Naive B cell (primary cell): ENCODE measurements around the gene NFASC. TPM values are rescaled to one million over a fixed set of nuclear protein-coding genes. Genes with fewer than 3 reads are reported as not detected.
A peak's percentile ranks its signal among the peaks of the same experiment; 100 is the strongest.

Experiments used
- ATAC-seq, 2 donors: fragments of 150-1000 bp; cut with Tn5 transposase; 2 replicates each; pipeline ENCODE4 v1.10.0; 2021; ENCODE audit warnings: low read depth in 2 of 2, mild to moderate bottlenecking in 2 of 2, moderate library complexity in 2 of 2
- DNase-seq: peaks from one replicate; pipeline ENCODE4 v3.0.0; 2022
- H3K27ac Mint-ChIP-seq, 6 donors: one replicate each; pipeline ENCODE4 v1.8.0; 2020 to 2022; ENCODE audit warnings: mild to moderate bottlenecking in 6 of 6, mixed read lengths in 6 of 6, moderate library complexity in 5 of 6, inconsistent platforms in 2 of 6
- H3K27me3 Mint-ChIP-seq, 3 donors: one replicate each; pipeline ENCODE4 v1.8.0; 2021 to 2022; ENCODE audit warnings: mixed read lengths in 3 of 3, mild to moderate bottlenecking in 1 of 3
- H3K36me3 Mint-ChIP-seq, 2 donors: one replicate each; pipeline ENCODE4 v1.8.0; 2020 to 2022; ENCODE audit warnings: mixed read lengths in 2 of 2, inconsistent platforms in 1 of 2, mild to moderate bottlenecking in 1 of 2
- H3K4me1 Mint-ChIP-seq, 3 donors: one replicate each; pipeline ENCODE4 v1.8.0; 2020 to 2022; ENCODE audit warnings: mixed read lengths in 3 of 3, inconsistent platforms in 1 of 3, mild to moderate bottlenecking in 1 of 3, moderate library complexity in 1 of 3
- H3K4me3 Mint-ChIP-seq, 8 donors: one replicate each; pipeline ENCODE4 v1.8.0; 2020 to 2022; ENCODE audit warnings: mild to moderate bottlenecking in 8 of 8, mixed read lengths in 8 of 8, moderate library complexity in 8 of 8, inconsistent platforms in 2 of 8
- H3K9me3 Mint-ChIP-seq, 7 donors: one replicate each; pipeline ENCODE4 v1.8.0; 2020 to 2022; ENCODE audit warnings: mixed read lengths in 7 of 7, mild to moderate bottlenecking in 5 of 7, inconsistent platforms in 2 of 7, moderate library complexity in 1 of 7
- polyA plus RNA-seq, 6 donors: library from polyadenylated mRNA; unstranded; fragments of 300-500 nt; fragmentation: Illumina TruSeq; gene quantifications; one replicate each; pipeline ENCODE4 v1.2.3, GENCODE V29; 2021; ENCODE audit warnings: low read depth in 6 of 6

The NFASC gene
- polyA plus RNA-seq, 6 donors from 2014 or later: 0.04 TPM; not detected in 5

- no peak for ATAC-seq
- no peaks in the 10 kb centered on the region for H3K9me3 Mint-ChIP-seq
- no peak overlapping the region for H3K4me3 Mint-ChIP-seq
- H3K4me1 Mint-ChIP-seq: peaks cover 0 to 6% (median 4%) of the 10 kb centered on the region in 3 donors
- H3K27me3 Mint-ChIP-seq: peaks cover 0 to 7% (median 6%) of the 10 kb centered on the region in 3 donors
- no peak overlapping the region for H3K27ac Mint-ChIP-seq
- no peak for DNase-seq
- no peaks in the 10 kb centered on the region for H3K36me3 Mint-ChIP-seq
Observed at GRCh38 chr1:205059660-205060059, 189.0 kb downstream of the NFASC start.

GRCh38 chr1:205060746-205061145 is 190.1 kb downstream of the NFASC start:
- Mint-ChIP-seq H3K9me3 (no peaks in the 10 kb centered on the region), H3K36me3 (no peaks in the 10 kb centered on the region), H3K4me3 (no peak overlapping the region), H3K27ac (no peak overlapping the region), H3K4me1 (peaks cover 0 to 6% (median 4%) of the 10 kb centered on the region in 3 donors), H3K27me3 (peaks cover 0 to 7% (median 0%) of the 10 kb centered on the region in 3 donors)
- ATAC-seq: no peak
- DNase-seq: no peak

GRCh38 chr1:205061227-205061626 is 190.6 kb downstream of the NFASC start:
- H3K27ac Mint-ChIP-seq: no peak overlapping the region
- no peak overlapping the region for H3K4me3 Mint-ChIP-seq
- H3K27me3 Mint-ChIP-seq: peaks cover 0 to 8% (median 0%) of the 10 kb centered on the region in 3 donors
- no peaks in the 10 kb centered on the region for H3K36me3 Mint-ChIP-seq
- H3K4me1 Mint-ChIP-seq: peaks cover 0 to 6% (median 4%) of the 10 kb centered on the region in 3 donors
- peak in 1 of 2 donors; percentile 5 for ATAC-seq
- DNase-seq: no peak
- H3K9me3 Mint-ChIP-seq: no peaks in the 10 kb centered on the region

- H3K9me3 Mint-ChIP-seq: no peaks in the 10 kb centered on the region
- peaks cover 0 to 12% (median 0%) of the 10 kb centered on the region in 3 donors for H3K27me3 Mint-ChIP-seq
- H3K36me3 Mint-ChIP-seq: no peaks in the 10 kb centered on the region
- H3K27ac Mint-ChIP-seq: no peak overlapping the region
- DNase-seq: peak; percentile 57
- peaks cover 0 to 6% (median 4%) of the 10 kb centered on the region in 3 donors for H3K4me1 Mint-ChIP-seq
- peak; percentile 53 to 57 for ATAC-seq
- H3K4me3 Mint-ChIP-seq: no peak overlapping the region
Observed at GRCh38 chr1:205061665-205062069, 191.0 kb downstream of the NFASC start.

- peaks cover 0 to 12% (median 0%) of the 10 kb centered on the region in 3 donors for H3K27me3 Mint-ChIP-seq
- H3K9me3 Mint-ChIP-seq: no peaks in the 10 kb centered on the region
- no peak overlapping the region for H3K4me3 Mint-ChIP-seq
- DNase-seq (no peak), ATAC-seq (no peak)
- peaks cover 0 to 6% (median 4%) of the 10 kb centered on the region in 3 donors for H3K4me1 Mint-ChIP-seq
- H3K27ac Mint-ChIP-seq: no peak overlapping the region
- no peaks in the 10 kb centered on the region for H3K36me3 Mint-ChIP-seq
Observed at GRCh38 chr1:205062319-205062718, 191.7 kb downstream of the NFASC start.

GRCh38 chr1:205062895-205063294 is 192.2 kb downstream of the NFASC start:
- H3K4me3 Mint-ChIP-seq: no peak overlapping the region
- H3K9me3 Mint-ChIP-seq: no peaks in the 10 kb centered on the region
- peaks cover 0 to 6% (median 4%) of the 10 kb centered on the region in 3 donors for H3K4me1 Mint-ChIP-seq
- H3K27me3 Mint-ChIP-seq: peaks cover 0 to 12% (median 0%) of the 10 kb centered on the region in 3 donors
- no peaks in the 10 kb centered on the region for H3K36me3 Mint-ChIP-seq
- no peak for ATAC-seq
- no peak for DNase-seq
- no peak overlapping the region for H3K27ac Mint-ChIP-seq

- no peaks in the 10 kb centered on the region for H3K36me3 Mint-ChIP-seq
Observed at GRCh38 chr1:205064301-205064700, 193.6 kb downstream of the NFASC start.

GRCh38 chr1:205064741-205065316 is 194.2 kb downstream of the NFASC start:
- no peaks in the 10 kb centered on the region for H3K9me3 Mint-ChIP-seq

More at GRCh38 chr1:205064301-205064700, 193.6 kb downstream of the NFASC start:
- ATAC-seq: no peak
- Mint-ChIP-seq H3K4me3 (no peak overlapping the region), H3K4me1 (peaks cover 0 to 6% (median 4%) of the 10 kb centered on the region in 3 donors), H3K27me3 (peaks cover 0 to 12% (median 0%) of the 10 kb centered on the region in 3 donors), H3K27ac (peak overlapping the region in 1 of 6 donors; percentile 47), H3K9me3 (no peaks in the 10 kb centered on the region)
- no peak for DNase-seq

GRCh38 chr1:205065666-205066065 is 195.0 kb downstream of the NFASC start:
- Mint-ChIP-seq H3K27me3 (peaks cover 0 to 12% (median 0%) of the 10 kb centered on the region in 3 donors), H3K4me1 (peaks cover 0 to 6% (median 4%) of the 10 kb centered on the region in 3 donors), H3K36me3 (no peaks in the 10 kb centered on the region), H3K4me3 (no peak overlapping the region), H3K9me3 (no peaks in the 10 kb centered on the region), H3K27ac (no peak overlapping the region)
- ATAC-seq: no peak
- no peak for DNase-seq

More at GRCh38 chr1:205064741-205065316, 194.2 kb downstream of the NFASC start:
- Mint-ChIP-seq H3K4me3 (no peak overlapping the region), H3K27ac (peak overlapping the region in 1 of 6 donors; percentile 53), H3K27me3 (peaks cover 0 to 12% (median 0%) of the 10 kb centered on the region in 3 donors), H3K4me1 (peaks cover 0 to 6% (median 4%) of the 10 kb centered on the region in 3 donors), H3K36me3 (no peaks in the 10 kb centered on the region)
- ATAC-seq (no peak), DNase-seq (no peak)

- no peak for DNase-seq
Observed at GRCh38 chr1:205066141-205066818, 195.6 kb downstream of the NFASC start.

GRCh38 chr1:205067031-205067430 is 196.4 kb downstream of the NFASC start:
- H3K36me3 Mint-ChIP-seq: no peaks in the 10 kb centered on the region
- peak overlapping the region in 1 of 6 donors; percentile 33 for H3K27ac Mint-ChIP-seq
- no peaks in the 10 kb centered on the region for H3K9me3 Mint-ChIP-seq
- peaks cover 0 to 12% (median 0%) of the 10 kb centered on the region in 3 donors for H3K27me3 Mint-ChIP-seq
- H3K4me1 Mint-ChIP-seq: no peaks in the 10 kb centered on the region
- no peak overlapping the region for H3K4me3 Mint-ChIP-seq
- ATAC-seq (no peak), DNase-seq (no peak)

More at GRCh38 chr1:205066141-205066818, 195.6 kb downstream of the NFASC start:
- Mint-ChIP-seq H3K27ac (no peak overlapping the region), H3K4me1 (peaks cover 0 to 6% (median 4%) of the 10 kb centered on the region in 3 donors), H3K36me3 (no peaks in the 10 kb centered on the region), H3K27me3 (peaks cover 0 to 12% (median 0%) of the 10 kb centered on the region in 3 donors), H3K4me3 (no peak overlapping the region), H3K9me3 (no peaks in the 10 kb centered on the region)
- no peak for ATAC-seq

- peaks cover 0 to 12% (median 0%) of the 10 kb centered on the region in 3 donors for H3K27me3 Mint-ChIP-seq
- no peak for ATAC-seq
- no peaks in the 10 kb centered on the region for H3K4me1 Mint-ChIP-seq
- no peaks in the 10 kb centered on the region for H3K36me3 Mint-ChIP-seq
- no peaks in the 10 kb centered on the region for H3K9me3 Mint-ChIP-seq
- DNase-seq: no peak
- no peak overlapping the region for H3K4me3 Mint-ChIP-seq
- H3K27ac Mint-ChIP-seq: peak overlapping the region in 1 of 6 donors; percentile 21
Observed at GRCh38 chr1:205068001-205068400, 197.3 kb downstream of the NFASC start.

GRCh38 chr1:205068457-205069040 is 197.9 kb downstream of the NFASC start:
- no peak for ATAC-seq
- Mint-ChIP-seq H3K9me3 (no peaks in the 10 kb centered on the region), H3K27ac (no peak overlapping the region), H3K4me1 (no peaks in the 10 kb centered on the region), H3K27me3 (peaks cover 0 to 12% (median 0%) of the 10 kb centered on the region in 3 donors), H3K4me3 (no peak overlapping the region), H3K36me3 (no peaks in the 10 kb centered on the region)
- no peak for DNase-seq
